ENCODE measurements around the gene LONRF2.

The LONRF2 gene

GRCh38 chr2:100264121-100264520 lies 58.2 kb downstream of the LONRF2 start:
- no peak for TF ChIP-seq CTCF (conservative IDR thresholded peaks at IDR 0.05; ENCODE audit: low read depth, low read length)
- H3K4me3 ChIP-seq (ENCODE audit: low read depth, low read length), result no peak overlapping the region
- DNase-seq (ENCODE audit: low read depth), result no peak

GRCh38 chr2:100262555-100263320 lies 59.6 kb downstream of the LONRF2 start:
- peak; percentile 99 for TF ChIP-seq CTCF (conservative IDR thresholded peaks at IDR 0.05; ENCODE audit: low read depth, low read length)

GRCh38 chr2:100262046-100262445 lies 60.3 kb downstream of the LONRF2 start:
- TF ChIP-seq CTCF (conservative IDR thresholded peaks at IDR 0.05; ENCODE audit: low read depth, low read length), result no peak
- H3K4me3 ChIP-seq (ENCODE audit: low read depth, low read length), result no peak overlapping the region
- DNase-seq (ENCODE audit: low read depth), result no peak

More at GRCh38 chr2:100262555-100263320, 59.6 kb downstream of the LONRF2 start:
- no peak overlapping the region for H3K4me3 ChIP-seq (ENCODE audit: low read depth, low read length)
- DNase-seq (ENCODE audit: low read depth), result peak; percentile 68

GRCh38 chr2:100260712-100261620 lies 61.3 kb downstream of the LONRF2 start:
- H3K4me3 ChIP-seq (ENCODE audit: low read depth, low read length), result no peak overlapping the region
- TF ChIP-seq CTCF (conservative IDR thresholded peaks at IDR 0.05; ENCODE audit: low read depth, low read length), result peak; percentile 80
- DNase-seq (ENCODE audit: low read depth), result peak; percentile 88

- no peak overlapping the region for H3K4me3 ChIP-seq (ENCODE audit: low read depth, low read length)
- DNase-seq (ENCODE audit: low read depth), result no peak
- TF ChIP-seq CTCF (conservative IDR thresholded peaks at IDR 0.05; ENCODE audit: low read depth, low read length), result no peak
Measured at GRCh38 chr2:100259106-100259505, 63.2 kb downstream of the LONRF2 start.

- DNase-seq (ENCODE audit: low read depth), result no peak
- no peak for TF ChIP-seq CTCF (conservative IDR thresholded peaks at IDR 0.05; ENCODE audit: low read depth, low read length)
- no peak overlapping the region for H3K4me3 ChIP-seq (ENCODE audit: low read depth, low read length)
Measured at GRCh38 chr2:100257939-100258338, 64.4 kb downstream of the LONRF2 start.
